Activated CD8-positive, alpha-beta memory T cell treated with anti-CD3 and anti-CD28 coated beads, Interleukin-2, amount 50 U/mL, for 1 hour (primary cell): Measurements from ENCODE around the gene SLC66A1.

Experiments
- DNase-seq: peaks from one replicate; pipeline ENCODE4 v3.0.0-alpha.2; 2020; ENCODE audit errors: extremely low read depth

SLC66A1 gene

DNA sequence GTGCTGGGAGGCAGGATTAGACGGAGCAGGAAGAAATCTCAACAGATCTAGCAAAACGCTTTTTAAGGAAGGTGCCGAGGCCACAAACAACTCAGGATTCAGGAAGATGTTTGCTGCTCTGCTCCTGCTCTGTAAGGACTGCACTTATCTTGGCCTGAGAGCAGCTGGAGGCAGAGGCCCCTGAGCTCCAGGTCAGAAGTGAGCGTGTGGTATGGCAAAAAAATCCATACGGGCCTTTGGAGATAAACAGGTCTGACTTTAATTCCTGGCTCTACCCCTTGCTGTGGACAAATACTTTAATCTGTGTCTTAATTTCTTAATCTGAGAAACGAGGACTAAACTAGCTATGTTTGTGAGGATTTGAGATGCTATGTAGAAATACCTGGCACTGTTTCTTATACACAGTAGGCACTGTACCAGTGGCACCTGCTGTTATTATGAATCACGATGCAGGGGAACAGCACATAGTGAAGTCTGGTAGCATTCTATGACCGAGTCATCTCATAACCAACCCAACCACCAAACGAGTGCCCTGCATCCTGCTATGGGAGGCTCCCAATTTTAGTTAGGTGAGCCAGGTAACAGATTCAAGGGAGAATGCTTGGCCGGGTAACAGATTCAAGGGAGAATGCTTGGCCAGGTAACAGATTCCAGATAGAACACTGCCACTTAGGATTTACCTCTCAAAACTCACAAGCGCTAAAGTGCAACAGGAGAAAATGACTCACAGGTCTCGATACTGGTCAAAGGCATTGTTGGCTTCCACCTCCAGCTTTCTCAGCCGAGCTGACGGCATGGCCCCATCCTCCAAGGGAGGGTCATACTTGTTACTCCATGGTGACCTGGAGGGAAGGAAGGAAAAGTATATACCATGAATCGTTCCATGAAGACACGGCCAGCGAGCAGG lies 65.9 kb downstream of the SLC66A1 start:
- no peak for DNase-seq
